ENCODE results near the gene GASK1B. TPM values are rescaled to one million over a fixed set of nuclear protein-coding genes. Genes with fewer than 3 reads are reported as not detected.

GASK1B gene
- total and polyA plus RNA-seq, 2 of the 13 experiments (the other 11 are each of a cell fraction or from before 2014, with no cell fraction given): 29.1 to 40.4 TPM

DNA sequence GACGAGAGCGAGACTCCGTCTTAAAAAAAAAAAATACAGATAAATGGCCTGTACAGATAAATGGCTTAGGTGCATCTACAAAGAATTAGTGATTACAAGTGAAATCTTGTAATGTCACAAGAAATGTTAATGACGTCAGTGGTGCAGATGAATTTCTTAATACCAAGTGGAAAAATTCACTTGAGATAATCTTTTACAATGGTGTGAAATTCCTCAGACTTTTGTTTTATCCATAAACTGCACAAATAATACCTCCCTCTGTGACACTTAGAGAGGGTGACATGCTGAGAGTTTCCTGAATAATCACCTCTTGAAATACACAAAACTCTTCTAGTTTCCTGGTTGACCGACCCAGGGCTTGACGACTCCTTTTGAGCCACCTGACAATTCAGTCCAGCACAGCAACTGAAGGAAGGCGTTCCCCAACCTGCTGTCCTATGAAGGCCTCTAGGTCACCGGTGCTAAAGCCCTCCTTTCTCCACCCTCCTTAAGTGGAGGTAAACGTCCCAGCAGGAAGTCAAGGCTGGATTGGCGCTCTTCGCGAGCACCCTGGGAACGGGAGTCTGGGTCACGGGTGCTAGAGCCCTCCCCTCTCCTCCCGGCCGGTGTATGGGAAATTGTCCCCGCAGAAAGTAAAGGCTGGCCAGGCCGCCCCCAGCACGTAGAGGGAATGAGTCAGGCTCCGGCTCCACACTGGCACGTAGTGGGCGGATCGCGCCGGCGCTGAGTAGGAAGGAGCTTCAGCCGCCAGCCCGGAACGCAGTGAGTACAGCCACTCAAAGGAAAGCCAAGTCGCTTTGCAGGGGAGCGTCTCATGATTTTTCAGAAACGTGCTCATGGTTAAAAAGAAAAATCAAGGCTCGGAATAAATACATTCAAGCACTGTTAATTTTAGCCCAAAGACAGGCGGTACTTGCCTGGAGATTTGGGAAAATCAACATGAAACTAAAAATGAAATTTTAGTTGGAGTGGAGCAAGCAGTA lies 37.3 kb upstream of the GASK1B start, which contains the start of gene TMEM144 (continued):
- TF ChIP-seq GATA4 (IDR thresholded peaks at IDR 0.05; ENCODE audit: borderline replicate concordance, low read depth): no peak
- TF ChIP-seq, protein P1, sequence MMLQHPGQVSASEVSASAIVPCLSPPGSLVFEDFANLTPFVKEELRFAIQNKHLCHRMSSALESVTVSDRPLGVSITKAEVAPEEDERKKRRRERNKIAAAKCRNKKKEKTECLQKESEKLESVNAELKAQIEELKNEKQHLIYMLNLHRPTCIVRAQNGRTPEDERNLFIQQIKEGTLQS (CRISPR knock-in tag; IDR thresholded peaks at IDR 0.05): peak; percentile 61; the same call in 1 of the 2 replicates
- TF ChIP-seq ZBTB7B (CRISPR knock-in tag; IDR thresholded peaks at IDR 0.05): no peak
- no peak for TF ChIP-seq ZMYM2 (CRISPR knock-in tag; IDR thresholded peaks at IDR 0.05)
- no peak for TF ChIP-seq ZNF703 (CRISPR knock-in tag; IDR thresholded peaks at IDR 0.05; ENCODE audit: borderline replicate concordance)
- TF ChIP-seq HNF4A (CRISPR knock-in tag; IDR thresholded peaks at IDR 0.05): 0 out of 2 replicates have a peak, but pooled peaks have one; percentile 8
- TF ChIP-seq, protein P2, sequence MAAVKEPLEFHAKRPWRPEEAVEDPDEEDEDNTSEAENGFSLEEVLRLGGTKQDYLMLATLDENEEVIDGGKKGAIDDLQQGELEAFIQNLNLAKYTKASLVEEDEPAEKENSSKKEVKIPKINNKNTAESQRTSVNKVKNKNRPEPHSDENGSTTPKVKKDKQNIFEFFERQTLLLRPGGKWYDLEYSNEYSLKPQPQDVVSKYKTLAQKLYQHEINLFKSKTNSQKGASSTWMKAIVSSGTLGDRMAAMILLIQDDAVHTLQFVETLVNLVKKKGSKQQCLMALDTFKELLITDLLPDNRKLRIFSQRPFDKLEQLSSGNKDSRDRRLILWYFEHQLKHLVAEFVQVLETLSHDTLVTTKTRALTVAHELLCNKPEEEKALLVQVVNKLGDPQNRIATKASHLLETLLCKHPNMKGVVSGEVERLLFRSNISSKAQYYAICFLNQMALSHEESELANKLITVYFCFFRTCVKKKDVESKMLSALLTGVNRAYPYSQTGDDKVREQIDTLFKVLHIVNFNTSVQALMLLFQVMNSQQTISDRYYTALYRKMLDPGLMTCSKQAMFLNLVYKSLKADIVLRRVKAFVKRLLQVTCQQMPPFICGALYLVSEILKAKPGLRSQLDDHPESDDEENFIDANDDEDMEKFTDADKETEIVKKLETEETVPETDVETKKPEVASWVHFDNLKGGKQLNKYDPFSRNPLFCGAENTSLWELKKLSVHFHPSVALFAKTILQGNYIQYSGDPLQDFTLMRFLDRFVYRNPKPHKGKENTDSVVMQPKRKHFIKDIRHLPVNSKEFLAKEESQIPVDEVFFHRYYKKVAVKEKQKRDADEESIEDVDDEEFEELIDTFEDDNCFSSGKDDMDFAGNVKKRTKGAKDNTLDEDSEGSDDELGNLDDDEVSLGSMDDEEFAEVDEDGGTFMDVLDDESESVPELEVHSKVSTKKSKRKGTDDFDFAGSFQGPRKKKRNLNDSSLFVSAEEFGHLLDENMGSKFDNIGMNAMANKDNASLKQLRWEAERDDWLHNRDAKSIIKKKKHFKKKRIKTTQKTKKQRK (IDR thresholded peaks at IDR 0.05; ENCODE audit: low read length): no peak
- no peak for TF ChIP-seq KLF16 (CRISPR knock-in tag; IDR thresholded peaks at IDR 0.05)
- TF ChIP-seq ZFY (CRISPR knock-in tag; IDR thresholded peaks at IDR 0.05): peak; percentile 65
- TF ChIP-seq HHEX (CRISPR knock-in tag; IDR thresholded peaks at IDR 0.05): no peak
- TF ChIP-seq, protein P3, sequence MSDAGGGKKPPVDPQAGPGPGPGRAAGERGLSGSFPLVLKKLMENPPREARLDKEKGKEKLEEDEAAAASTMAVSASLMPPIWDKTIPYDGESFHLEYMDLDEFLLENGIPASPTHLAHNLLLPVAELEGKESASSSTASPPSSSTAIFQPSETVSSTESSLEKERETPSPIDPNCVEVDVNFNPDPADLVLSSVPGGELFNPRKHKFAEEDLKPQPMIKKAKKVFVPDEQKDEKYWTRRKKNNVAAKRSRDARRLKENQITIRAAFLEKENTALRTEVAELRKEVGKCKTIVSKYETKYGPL (CRISPR knock-in tag; IDR thresholded peaks at IDR 0.05): no peak
- TF ChIP-seq NCOA2 (CRISPR knock-in tag; IDR thresholded peaks at IDR 0.05): no peak
- no peak for TF ChIP-seq ZSCAN21 (CRISPR knock-in tag; IDR thresholded peaks at IDR 0.05; ENCODE audit: borderline replicate concordance)
- peak; percentile 65 for TF ChIP-seq MED1 (CRISPR knock-in tag; IDR thresholded peaks at IDR 0.05)
- TF ChIP-seq, protein P4, sequence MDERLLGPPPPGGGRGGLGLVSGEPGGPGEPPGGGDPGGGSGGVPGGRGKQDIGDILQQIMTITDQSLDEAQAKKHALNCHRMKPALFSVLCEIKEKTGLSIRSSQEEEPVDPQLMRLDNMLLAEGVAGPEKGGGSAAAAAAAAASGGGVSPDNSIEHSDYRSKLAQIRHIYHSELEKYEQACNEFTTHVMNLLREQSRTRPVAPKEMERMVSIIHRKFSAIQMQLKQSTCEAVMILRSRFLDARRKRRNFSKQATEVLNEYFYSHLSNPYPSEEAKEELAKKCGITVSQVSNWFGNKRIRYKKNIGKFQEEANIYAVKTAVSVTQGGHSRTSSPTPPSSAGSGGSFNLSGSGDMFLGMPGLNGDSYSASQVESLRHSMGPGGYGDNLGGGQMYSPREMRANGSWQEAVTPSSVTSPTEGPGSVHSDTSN (CRISPR knock-in tag; IDR thresholded peaks at IDR 0.05): no peak
- TF ChIP-seq ARNT (IDR thresholded peaks at IDR 0.05): no peak
- TF ChIP-seq, protein P5, sequence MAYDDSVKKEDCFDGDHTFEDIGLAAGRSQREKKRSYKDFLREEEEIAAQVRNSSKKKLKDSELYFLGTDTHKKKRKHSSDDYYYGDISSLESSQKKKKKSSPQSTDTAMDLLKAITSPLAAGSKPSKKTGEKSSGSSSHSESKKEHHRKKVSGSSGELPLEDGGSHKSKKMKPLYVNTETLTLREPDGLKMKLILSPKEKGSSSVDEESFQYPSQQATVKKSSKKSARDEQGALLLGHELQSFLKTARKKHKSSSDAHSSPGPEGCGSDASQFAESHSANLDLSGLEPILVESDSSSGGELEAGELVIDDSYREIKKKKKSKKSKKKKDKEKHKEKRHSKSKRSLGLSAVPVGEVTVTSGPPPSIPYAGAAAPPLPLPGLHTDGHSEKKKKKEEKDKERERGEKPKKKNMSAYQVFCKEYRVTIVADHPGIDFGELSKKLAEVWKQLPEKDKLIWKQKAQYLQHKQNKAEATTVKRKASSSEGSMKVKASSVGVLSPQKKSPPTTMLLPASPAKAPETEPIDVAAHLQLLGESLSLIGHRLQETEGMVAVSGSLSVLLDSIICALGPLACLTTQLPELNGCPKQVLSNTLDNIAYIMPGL (CRISPR knock-in tag; IDR thresholded peaks at IDR 0.05; ENCODE audit: borderline replicate concordance in 1 of 2, low read depth in 1 of 2): peak in 1 of 2 experiments; percentile 53; a peak in 1 of 4 replicates
- TF ChIP-seq CCDC6 (CRISPR knock-in tag; IDR thresholded peaks at IDR 0.05): no peak
- TF ChIP-seq, protein P6, sequence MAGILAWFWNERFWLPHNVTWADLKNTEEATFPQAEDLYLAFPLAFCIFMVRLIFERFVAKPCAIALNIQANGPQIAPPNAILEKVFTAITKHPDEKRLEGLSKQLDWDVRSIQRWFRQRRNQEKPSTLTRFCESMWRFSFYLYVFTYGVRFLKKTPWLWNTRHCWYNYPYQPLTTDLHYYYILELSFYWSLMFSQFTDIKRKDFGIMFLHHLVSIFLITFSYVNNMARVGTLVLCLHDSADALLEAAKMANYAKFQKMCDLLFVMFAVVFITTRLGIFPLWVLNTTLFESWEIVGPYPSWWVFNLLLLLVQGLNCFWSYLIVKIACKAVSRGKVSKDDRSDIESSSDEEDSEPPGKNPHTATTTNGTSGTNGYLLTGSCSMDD (CRISPR knock-in tag; IDR thresholded peaks at IDR 0.05): no peak
- no peak for TF ChIP-seq ZNF678 (CRISPR knock-in tag; IDR thresholded peaks at IDR 0.05)
- no peak for TF ChIP-seq RCOR2 (CRISPR knock-in tag; IDR thresholded peaks at IDR 0.05)
- no peak for TF ChIP-seq SIX4 (CRISPR knock-in tag; IDR thresholded peaks at IDR 0.05)
